Inflammatory macrophage (primary cell): ENCODE results near the gene MYO7B.
A peak's percentile ranks its signal among the peaks of the same experiment; 100 is the strongest.

Experiments
- DNase-seq, 2 donors: peaks; one replicate each; pipeline ENCODE4 v3.0.0-alpha.2; 2020 to 2022

The MYO7B gene

DNA sequence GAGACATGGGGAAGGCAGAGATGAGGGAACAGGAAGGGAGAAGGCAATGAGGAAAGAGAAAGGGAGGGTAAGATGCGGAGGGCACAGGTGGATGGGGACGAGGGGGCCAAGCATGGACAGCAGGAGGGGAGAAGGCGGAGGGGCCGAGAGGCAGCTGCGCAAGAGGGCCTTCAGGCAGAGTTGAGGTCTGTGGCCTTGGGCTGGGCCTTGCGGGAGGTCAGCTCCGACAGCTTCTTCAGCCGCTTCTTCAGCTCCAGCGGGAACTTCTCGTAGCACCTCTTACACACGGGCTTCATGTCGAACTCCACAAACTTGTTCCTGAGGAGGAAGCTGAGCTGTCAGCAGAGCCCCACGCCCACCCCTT is 103.6 kb downstream of the MYO7B start:
- DNase-seq: no peak

GRCh38 chr2:127640082-127641072 is 104.9 kb downstream of the MYO7B start:
- no peak for DNase-seq

DNA sequence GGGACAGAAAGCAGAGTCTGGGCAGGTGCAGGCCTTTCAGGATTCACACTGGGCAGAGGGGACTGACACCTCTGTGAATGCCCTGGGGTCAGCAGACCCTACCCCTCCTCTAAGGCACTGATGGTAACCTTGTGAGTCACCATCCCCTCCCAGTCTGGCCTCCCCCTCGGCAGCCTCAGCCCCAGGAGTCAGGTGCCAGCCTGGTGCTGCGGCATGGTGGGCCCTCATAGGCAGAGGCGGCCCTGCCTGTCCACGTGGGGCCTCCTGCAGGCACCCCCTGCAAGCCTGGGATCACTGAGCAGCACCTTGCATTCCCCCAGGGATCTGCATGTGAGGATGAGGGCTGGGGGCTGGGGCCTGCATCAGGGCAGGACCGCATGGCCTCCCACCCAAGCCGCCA is 105.7 kb downstream of the MYO7B start:
- no peak for DNase-seq

DNA sequence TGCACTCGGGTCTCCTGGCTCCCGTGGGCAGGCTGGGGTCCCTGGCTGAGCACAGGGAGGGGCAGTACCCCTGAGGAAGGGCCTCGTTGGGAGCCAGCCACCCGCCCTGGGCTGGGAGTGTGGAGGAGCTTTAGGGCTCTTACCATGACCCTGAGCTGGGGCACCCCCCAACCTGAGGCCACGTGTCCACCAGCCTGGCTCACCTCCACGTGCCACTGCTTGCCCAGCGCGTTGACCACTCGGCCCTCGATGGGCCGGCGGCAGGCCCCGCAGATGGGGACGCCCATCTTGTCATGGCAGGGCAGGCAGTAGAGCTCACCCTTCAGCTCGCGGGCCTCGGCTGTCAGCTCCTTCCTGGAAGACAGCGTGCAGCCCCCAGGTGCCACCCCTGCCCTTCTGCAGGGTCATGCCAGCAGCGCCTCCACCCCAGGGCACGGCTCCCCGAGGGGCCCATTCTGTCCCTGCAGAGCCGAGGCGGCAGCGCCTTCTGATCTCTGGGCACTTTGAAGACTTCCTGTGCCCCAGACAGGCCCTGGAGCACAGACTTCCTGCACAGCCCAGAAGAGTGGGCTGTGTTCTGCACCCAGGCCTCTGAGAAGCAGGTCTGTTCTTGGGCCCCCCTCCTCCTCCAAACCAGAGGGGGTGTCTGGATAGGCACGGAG is 106.5 kb downstream of the MYO7B start:
- DNase-seq: no peak

DNA sequence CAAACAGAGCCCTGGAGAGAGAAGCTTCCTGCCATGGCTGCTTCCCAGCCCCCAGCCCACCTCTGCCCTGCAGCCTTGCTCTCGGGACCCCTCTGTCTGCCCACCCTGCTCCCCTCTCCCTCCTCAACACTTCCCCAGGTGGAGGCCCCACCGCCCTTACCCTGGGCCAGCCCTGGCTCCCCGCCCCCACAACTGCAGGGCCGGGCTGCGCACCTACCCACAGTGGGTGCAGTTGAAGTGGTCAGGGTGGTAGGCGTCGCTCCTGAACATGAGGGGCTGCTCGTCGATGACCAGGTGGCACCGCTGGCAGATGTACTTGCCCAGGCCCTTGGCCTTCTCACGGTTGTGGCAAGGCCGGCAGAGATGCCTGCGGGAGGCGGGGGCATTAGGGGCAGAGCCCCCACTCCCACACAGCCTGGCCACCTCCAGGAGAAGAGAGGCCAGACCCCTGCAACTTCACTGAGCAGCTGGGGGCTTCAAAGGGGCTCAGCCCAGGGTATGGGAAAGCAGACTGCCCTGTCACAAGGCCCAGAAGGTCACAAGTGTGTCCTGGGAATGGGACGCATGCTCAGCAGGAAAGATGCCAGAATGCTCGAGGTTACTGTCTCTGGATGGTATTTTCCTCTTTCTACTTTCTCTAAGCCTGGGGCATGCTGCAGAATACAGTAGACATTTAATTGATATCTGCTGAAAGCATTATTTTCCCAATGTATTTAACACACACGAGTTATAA is 107.4 kb downstream of the MYO7B start:
- DNase-seq: no peak

GRCh38 chr2:127643439-127644065 is 108.1 kb downstream of the MYO7B start:
- DNase-seq: no peak

GRCh38 chr2:127644066-127645025 is 108.9 kb downstream of the MYO7B start:
- DNase-seq: no peak

- DNase-seq: no peak
Observed at GRCh38 chr2:127645026-127645394, 109.5 kb downstream of the MYO7B start.

DNA sequence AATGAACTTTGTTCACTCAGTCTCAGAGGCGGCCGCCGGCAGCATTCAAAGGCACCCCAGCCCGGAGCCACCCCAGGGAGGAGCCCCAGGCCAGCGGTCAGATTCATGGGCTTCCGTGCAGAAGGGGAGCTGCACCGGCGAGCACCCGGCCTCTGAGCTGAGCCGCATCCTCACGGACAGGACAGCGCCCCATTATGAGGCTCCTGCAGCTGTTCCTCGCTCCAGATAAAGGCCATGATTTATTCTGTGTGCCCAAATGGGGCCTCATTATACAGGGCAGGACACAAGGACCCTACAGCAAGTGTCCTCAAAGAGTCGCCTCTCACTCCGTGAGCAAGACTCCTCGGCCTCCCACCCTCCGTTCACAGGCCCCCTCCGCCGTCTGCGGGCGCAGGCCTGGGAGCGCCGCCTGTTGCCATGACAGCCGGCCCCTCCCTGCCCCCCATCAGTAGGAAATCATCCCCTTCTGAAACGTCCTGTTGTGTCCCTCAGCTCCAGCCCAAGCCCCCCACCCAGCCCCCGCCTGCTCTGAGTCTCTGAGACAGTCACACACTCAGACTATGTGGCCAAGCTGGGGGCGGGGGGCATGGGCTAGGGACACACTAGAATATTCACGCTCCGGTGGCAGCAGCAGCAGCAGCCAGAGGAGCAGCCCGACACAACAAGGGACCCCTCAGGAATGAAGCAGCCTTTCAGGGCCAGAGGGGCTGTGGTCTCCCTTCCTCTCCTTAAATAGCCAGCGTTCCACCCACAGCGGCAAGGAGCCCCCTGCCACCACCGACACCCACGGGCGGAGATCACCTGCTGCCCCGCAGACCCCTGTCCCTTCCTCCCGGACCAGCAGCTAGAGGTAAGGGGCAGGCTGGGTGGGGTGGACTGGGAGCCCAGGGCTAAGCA is 110.2 kb downstream of the MYO7B start, which contains the start of gene GPR17:
GPR17 (plus strand) TSS at position 759 of the 897 bp plus-strand sequence. CDS start 4,583 bp downstream, outside the sequence.
- no peak for DNase-seq

GRCh38 chr2:127646487-127647241 is 111.2 kb downstream of the MYO7B start:
- peak in 1 of 2 donors; percentile 14 for DNase-seq

DNA sequence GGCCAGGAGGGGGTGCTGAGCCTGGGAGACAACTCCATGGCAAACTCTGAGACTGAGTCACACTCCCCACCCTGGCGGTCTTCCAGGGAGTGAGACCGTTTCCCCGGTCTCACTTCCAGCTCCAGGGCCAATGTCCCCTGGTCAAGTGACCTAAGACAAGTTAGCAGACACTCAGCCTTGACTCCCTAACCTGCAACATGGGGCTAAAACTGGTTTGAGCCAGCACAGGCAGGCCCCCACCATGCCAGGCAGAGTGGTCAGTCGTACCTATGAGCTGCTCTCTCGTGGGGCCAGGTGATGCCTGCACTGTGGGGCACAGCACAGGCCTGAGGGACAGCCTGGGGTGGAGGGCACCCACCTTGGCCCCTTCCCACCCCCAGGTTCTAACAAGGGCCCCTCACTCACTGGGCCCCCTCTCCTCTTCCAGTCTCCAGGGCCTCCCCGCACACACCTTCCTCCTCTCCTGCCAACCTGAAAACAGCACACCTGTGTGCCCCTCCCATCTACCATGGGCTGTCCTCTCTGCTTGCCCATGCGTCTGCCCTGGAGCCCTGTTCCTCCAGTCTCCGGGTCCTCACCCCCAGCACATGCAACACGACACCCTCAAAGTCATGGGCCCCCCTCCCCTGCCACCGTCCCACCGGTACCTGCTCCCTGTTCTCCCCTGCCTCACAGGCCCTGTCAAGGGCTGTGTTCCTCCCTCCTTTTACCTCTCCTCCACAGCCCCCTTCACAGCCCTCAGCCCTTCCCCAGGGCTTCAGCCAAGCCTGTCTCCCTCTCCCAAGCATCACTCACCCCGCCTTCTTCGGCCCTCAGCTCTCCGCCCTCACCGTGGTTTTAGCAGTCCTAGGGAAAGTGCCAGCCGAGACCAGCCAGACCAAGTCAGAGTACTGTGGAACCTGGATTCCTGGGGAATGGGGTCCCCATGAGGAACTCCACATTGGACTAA is 112.0 kb downstream of the MYO7B start:
- DNase-seq: no peak

GRCh38 chr2:127648321-127648720 is 112.8 kb downstream of the MYO7B start:
- DNase-seq: no peak

DNA sequence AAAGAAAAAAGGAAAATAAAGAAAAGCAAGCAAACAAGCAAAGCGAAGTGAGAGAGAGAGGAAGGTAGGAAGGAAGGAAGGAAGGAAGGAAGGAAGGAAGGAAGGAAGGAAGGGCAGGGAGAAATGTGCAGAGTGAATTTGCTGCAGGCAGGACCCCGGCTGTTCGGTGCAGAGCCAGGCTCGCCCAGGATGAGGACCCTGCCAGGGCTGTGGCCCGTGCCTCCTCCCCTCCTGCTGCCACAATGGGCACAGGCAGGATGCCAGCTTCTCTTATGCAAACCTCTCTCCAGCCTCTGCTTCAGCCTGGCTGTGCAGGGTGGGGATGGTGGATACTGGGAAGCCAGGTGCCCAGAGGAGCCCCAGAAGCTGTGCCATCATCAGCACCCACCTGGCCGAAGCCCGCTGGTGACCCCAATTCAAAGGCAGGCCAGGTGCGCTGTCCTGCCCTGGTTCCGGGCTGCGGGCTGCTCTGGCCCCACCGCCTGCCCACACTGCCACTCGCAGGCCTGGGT is 113.7 kb downstream of the MYO7B start:
- no peak for DNase-seq

DNA sequence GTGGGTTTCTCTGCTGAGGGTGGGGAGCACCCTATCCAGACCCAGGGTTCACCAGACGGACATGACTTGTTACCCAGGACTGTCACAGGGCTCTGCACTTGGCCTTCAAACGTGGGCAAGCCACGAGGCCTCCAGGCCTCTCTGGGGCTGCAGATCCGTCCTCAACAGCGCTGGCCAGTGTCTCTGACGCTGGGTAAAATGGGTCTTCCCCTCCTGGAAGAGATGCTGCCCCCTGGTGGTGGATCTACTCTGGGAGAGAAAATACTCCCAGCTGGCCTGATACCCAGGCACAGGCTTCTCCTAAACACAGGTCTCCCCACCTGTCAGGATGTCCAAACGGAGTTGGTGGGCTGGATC is 114.2 kb downstream of the MYO7B start:
- DNase-seq: peak; percentile 86 to 87

- DNase-seq: no peak
Observed at GRCh38 chr2:127650041-127650784, 114.7 kb downstream of the MYO7B start.

GRCh38 chr2:127650785-127651380 is 115.4 kb downstream of the MYO7B start:
- DNase-seq: no peak

GRCh38 chr2:127651381-127651809 is 115.9 kb downstream of the MYO7B start:
- DNase-seq: no peak
